Neural progenitor cell (in vitro differentiated cells): ENCODE results near the gene PANX3. TPM values are rescaled to one million over a fixed set of nuclear protein-coding genes. Genes with fewer than 3 reads are reported as not detected.

Experiments
- DNase-seq: peaks from one replicate; pipeline ENCODE4 v3.0.0-alpha.2; 2016; ENCODE audit warnings: low spot score
- H2AFZ ChIP-seq: fragments of 200-600 bp; sonication (generic); replicated peaks from 2 replicates; pipeline ENCODE4 v1.6.1; 2016; ENCODE audit warnings: antibody characterized with exemption
- H3F3A ChIP-seq: fragments of 200-600 bp; sonication (generic); 2 replicates; pipeline ENCODE4 v1.6.1; 2016; ENCODE audit warnings: antibody characterized with exemption, low read depth
- H3K27ac ChIP-seq: fragments of 200-600 bp; sonication (generic); 2 replicates; pipeline ENCODE4 v1.5.1; 2016; ENCODE audit warnings: mild to moderate bottlenecking
- H3K27me3 ChIP-seq: fragments of 200-600 bp; sonication (generic); 2 replicates; pipeline ENCODE4 v1.6.1; 2016; ENCODE audit warnings: mild to moderate bottlenecking, moderate library complexity
- H3K36me3 ChIP-seq: fragments of 200-600 bp; sonication (generic); 2 replicates; pipeline ENCODE4 v1.5.1; 2016
- H3K4me1 ChIP-seq: fragments of 200-600 bp; sonication (generic); 2 replicates; pipeline ENCODE4 v1.6.1; 2016; ENCODE audit warnings: mixed run types
- H3K4me2 ChIP-seq: fragments of 200-600 bp; sonication (generic); 2 replicates; pipeline ENCODE4 v1.6.1; 2016
- H3K4me3 ChIP-seq: fragments of 200-600 bp; sonication (generic); 2 replicates; pipeline ENCODE4 v1.5.1; 2016
- H3K79me2 ChIP-seq: fragments of 200-600 bp; sonication (generic); 2 replicates; pipeline ENCODE4 v1.6.1; 2016; ENCODE audit warnings: low read depth
- H3K9ac ChIP-seq: fragments of 200-600 bp; sonication (generic); 2 replicates; pipeline ENCODE4 v1.6.1; 2016
- H3K9me3 ChIP-seq: fragments of 200-600 bp; sonication (generic); 2 replicates; pipeline ENCODE4 v1.5.1; 2016; ENCODE audit warnings: low read depth
- H4K20me1 ChIP-seq: fragments of 200-600 bp; sonication (generic); 2 replicates; pipeline ENCODE4 v1.6.1; 2016; ENCODE audit warnings: low read depth
- H3K27ac Mint-ChIP-seq: 3 replicates; pipeline ENCODE4 v1.8.0; 2021; ENCODE audit warnings: mixed read lengths
- H3K27me3 Mint-ChIP-seq: 2 replicates; pipeline ENCODE4 v1.8.0; 2022; ENCODE audit warnings: low read depth, mild to moderate bottlenecking, inconsistent platforms, moderate library complexity, mixed read lengths; ENCODE audit not compliant: insufficient read depth
- H3K36me3 Mint-ChIP-seq: 3 replicates; pipeline ENCODE4 v1.8.0; 2021; ENCODE audit warnings: mixed read lengths
- H3K4me1 Mint-ChIP-seq: 3 replicates; pipeline ENCODE4 v1.8.0; 2021; ENCODE audit warnings: mixed read lengths
- H3K4me3 Mint-ChIP-seq: 3 replicates; pipeline ENCODE4 v1.8.0; 2021; ENCODE audit warnings: mild to moderate bottlenecking, moderate library complexity, mixed read lengths
- H3K9me3 Mint-ChIP-seq: 3 replicates; pipeline ENCODE4 v1.8.0; 2020; ENCODE audit warnings: mixed read lengths
- EZH2 ChIP-seq: fragments of 200-600 bp; sonication (generic); IDR thresholded peaks from 2 replicates; pipeline ENCODE4 v1.6.1; 2017; ENCODE audit warnings: antibody characterized with exemption, mild to moderate bottlenecking, moderate library complexity
- EZH2phosphoT487 ChIP-seq: fragments of 200-600 bp; sonication (generic); IDR thresholded peaks from 2 replicates; pipeline ENCODE4 v1.6.1; 2017; ENCODE audit warnings: antibody characterized with exemption
- total RNA-seq: library from RNA; depleted of rRNA; stranded (reverse); fragments of >200 nt; gene quantifications from 2 replicates; pipeline ENCODE4 v1.2.3, GENCODE V29; 2015; ENCODE audit warnings: low replicate concordance
- TF ChIP-seq, protein P1 (sequence below): fragments of 200-600 bp; sonication (generic); IDR thresholded peaks from 2 replicates; pipeline ENCODE4 v1.5.1; 2017; ENCODE audit warnings: antibody characterized with exemption, mild to moderate bottlenecking

Gene PANX3, protein sequence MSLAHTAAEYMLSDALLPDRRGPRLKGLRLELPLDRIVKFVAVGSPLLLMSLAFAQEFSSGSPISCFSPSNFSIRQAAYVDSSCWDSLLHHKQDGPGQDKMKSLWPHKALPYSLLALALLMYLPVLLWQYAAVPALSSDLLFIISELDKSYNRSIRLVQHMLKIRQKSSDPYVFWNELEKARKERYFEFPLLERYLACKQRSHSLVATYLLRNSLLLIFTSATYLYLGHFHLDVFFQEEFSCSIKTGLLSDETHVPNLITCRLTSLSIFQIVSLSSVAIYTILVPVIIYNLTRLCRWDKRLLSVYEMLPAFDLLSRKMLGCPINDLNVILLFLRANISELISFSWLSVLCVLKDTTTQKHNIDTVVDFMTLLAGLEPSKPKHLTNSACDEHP
- not detected in 2 replicates for total RNA-seq

DNA sequence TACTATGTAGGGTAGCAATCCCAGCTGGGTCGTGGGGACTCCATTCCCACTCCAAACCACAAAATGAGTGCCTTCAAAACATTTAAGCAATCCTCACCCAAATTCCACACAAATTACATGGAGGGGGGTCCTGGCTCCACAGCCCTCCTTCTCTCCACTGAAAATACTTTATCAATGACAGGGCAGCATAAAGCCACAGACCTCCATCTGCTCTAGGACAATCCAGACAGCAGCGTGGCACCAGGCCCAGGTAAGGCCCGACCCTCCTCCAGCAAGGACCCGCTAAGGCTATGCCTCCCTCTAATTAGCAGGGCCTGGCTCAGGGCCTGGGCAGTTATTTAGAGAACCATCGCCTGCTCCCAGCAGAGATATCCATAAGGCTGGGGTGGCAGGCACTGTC lies at the start of gene PANX3:
Gene PANX3, plus strand, starts transcription at position 365 of the 400 bp plus-strand sequence. CDS start 129 bp downstream, outside the sequence.
- Mint-ChIP-seq H3K9me3 (no peaks in the 10 kb centered on the region), H3K27me3 (no peaks in the 10 kb centered on the region), H3K27ac (no peak within 1 kb of the TSS), H3K4me1 (peaks cover 10% of the 10 kb centered on the region), H3K36me3 (no peaks in the 10 kb centered on the region), H3K4me3 (no peak within 1 kb of the TSS)
- no peak within 1 kb of the TSS for H3K4me2 ChIP-seq
- H3K9ac ChIP-seq = no peak within 1 kb of the TSS
- no peaks in the 10 kb centered on the region for H3K9me3 ChIP-seq
- no peak for DNase-seq
- no peaks in the 10 kb centered on the region for H3F3A ChIP-seq
- H3K4me1 ChIP-seq = peaks cover 9% of the 10 kb centered on the region
- H2AFZ ChIP-seq = no peak within 1 kb of the TSS
- no peaks in the 10 kb centered on the region for H3K27me3 ChIP-seq
- no peak within 1 kb of the TSS for H3K27ac ChIP-seq
- no peaks in the 10 kb centered on the region for H3K79me2 ChIP-seq
- TF ChIP-seq EZH2 = no peak
- TF ChIP-seq, protein P1, sequence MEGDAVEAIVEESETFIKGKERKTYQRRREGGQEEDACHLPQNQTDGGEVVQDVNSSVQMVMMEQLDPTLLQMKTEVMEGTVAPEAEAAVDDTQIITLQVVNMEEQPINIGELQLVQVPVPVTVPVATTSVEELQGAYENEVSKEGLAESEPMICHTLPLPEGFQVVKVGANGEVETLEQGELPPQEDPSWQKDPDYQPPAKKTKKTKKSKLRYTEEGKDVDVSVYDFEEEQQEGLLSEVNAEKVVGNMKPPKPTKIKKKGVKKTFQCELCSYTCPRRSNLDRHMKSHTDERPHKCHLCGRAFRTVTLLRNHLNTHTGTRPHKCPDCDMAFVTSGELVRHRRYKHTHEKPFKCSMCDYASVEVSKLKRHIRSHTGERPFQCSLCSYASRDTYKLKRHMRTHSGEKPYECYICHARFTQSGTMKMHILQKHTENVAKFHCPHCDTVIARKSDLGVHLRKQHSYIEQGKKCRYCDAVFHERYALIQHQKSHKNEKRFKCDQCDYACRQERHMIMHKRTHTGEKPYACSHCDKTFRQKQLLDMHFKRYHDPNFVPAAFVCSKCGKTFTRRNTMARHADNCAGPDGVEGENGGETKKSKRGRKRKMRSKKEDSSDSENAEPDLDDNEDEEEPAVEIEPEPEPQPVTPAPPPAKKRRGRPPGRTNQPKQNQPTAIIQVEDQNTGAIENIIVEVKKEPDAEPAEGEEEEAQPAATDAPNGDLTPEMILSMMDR = no peak
- TF ChIP-seq EZH2phosphoT487 = no peak
- H3K4me3 ChIP-seq = no peak within 1 kb of the TSS
- H3K36me3 ChIP-seq = no peaks in the 10 kb centered on the region
- H4K20me1 ChIP-seq = no peaks in the 10 kb centered on the region

DNA sequence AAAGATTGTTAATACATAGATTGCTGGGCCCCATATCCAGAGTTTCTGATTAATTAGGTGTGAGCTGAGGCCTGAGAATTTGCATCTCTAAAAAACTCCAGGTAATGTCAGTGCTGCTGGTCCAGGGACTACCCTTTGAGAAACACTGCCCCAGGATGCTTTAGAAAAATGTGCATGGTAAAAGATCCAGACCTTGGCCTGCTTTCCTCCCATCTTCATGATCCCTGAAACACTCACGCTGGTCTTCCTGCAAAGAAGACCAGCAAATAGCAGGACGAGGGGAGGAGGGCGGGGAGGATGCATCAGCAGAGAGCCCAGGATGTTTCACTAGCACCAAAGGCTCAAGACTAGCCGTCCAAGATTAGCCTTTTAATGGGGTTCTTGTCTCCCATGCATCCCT lies 41.5 kb upstream of the PANX3 start, which contains the start of gene OR8A1:
Gene OR8A1, plus strand, starts transcription at position 301 of the 400 bp plus-strand sequence. CDS start 123 bp downstream, outside the sequence.
- H3F3A ChIP-seq = no peaks in the 10 kb centered on the region
- H3K27ac ChIP-seq = no peak within 1 kb of the TSS
- no peak within 1 kb of the TSS for H3K27ac Mint-ChIP-seq
- no peak within 1 kb of the TSS for H2AFZ ChIP-seq
- H3K79me2 ChIP-seq = no peaks in the 10 kb centered on the region
- H3K27me3 ChIP-seq = no peaks in the 10 kb centered on the region
- no peak within 1 kb of the TSS for H3K4me3 ChIP-seq
- no peak within 1 kb of the TSS for H3K4me3 Mint-ChIP-seq
- DNase-seq = no peak
- H3K27me3 Mint-ChIP-seq = peaks cover 2% of the 10 kb centered on the region
- TF ChIP-seq, protein P1 = no peak
- TF ChIP-seq EZH2phosphoT487 = no peak
- no peak for TF ChIP-seq EZH2
- no peaks in the 10 kb centered on the region for H3K4me1 Mint-ChIP-seq
- no peaks in the 10 kb centered on the region for H3K36me3 Mint-ChIP-seq
- H3K9ac ChIP-seq = no peak within 1 kb of the TSS
- H3K4me2 ChIP-seq = no peak within 1 kb of the TSS
- no peaks in the 10 kb centered on the region for H4K20me1 ChIP-seq
- no peaks in the 10 kb centered on the region for H3K9me3 ChIP-seq
- no peaks in the 10 kb centered on the region for H3K4me1 ChIP-seq
- H3K9me3 Mint-ChIP-seq = peaks cover 4% of the 10 kb centered on the region
- no peaks in the 10 kb centered on the region for H3K36me3 ChIP-seq

DNA sequence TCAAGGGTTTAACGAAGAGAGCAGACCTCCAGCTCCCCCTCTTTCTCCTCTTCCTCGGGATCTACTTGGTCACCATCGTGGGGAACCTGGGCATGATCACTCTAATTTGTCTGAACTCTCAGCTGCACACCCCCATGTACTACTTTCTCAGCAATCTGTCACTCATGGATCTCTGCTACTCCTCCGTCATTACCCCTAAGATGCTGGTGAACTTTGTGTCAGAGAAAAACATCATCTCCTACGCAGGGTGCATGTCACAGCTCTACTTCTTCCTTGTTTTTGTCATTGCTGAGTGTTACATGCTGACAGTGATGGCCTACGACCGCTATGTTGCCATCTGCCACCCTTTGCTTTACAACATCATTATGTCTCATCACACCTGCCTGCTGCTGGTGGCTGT lies 41.1 kb upstream of the PANX3 start:
- Histone ChIP-seq H3K9ac (no peak overlapping the region), H2AFZ (no peak overlapping the region), H3K9me3 (no peaks in the 10 kb centered on the region), H3K4me2 (no peak overlapping the region), H3K4me1 (no peaks in the 10 kb centered on the region), H3K79me2 (no peaks in the 10 kb centered on the region), H4K20me1 (no peaks in the 10 kb centered on the region), H3K27me3 (no peaks in the 10 kb centered on the region), H3K27ac (no peak overlapping the region), H3K36me3 (no peaks in the 10 kb centered on the region), H3F3A (no peaks in the 10 kb centered on the region), H3K4me3 (no peak overlapping the region)
- Mint-ChIP-seq H3K4me1 (no peaks in the 10 kb centered on the region), H3K27ac (no peak overlapping the region), H3K36me3 (no peaks in the 10 kb centered on the region), H3K4me3 (no peak overlapping the region), H3K27me3 (peaks cover 2% of the 10 kb centered on the region), H3K9me3 (peaks cover 4% of the 10 kb centered on the region)
- TF ChIP-seq, protein P1 = no peak
- TF ChIP-seq EZH2phosphoT487 (no peak), EZH2 (no peak)
- DNase-seq = no peak
